Fibroblast of villous mesenchyme (primary cell): ENCODE results near the gene RPL10A. TPM values are rescaled to one million over a fixed set of nuclear protein-coding genes. Genes with fewer than 3 reads are reported as not detected.

Experiments
- DNase-seq: peaks from one replicate; pipeline ENCODE4 v3.0.0-alpha.2; 2010; ENCODE audit warnings: low read depth
- H3K4me3 ChIP-seq: 2 replicates; pipeline ENCODE4 v1.5.1; 2011; ENCODE audit warnings: low read depth, mild to moderate bottlenecking, low read length
- CTCF ChIP-seq: IDR thresholded peaks from 2 replicates; pipeline ENCODE4 v1.5.1; 2012; ENCODE audit warnings: low read depth, mild to moderate bottlenecking, low read length; ENCODE audit not compliant: insufficient read depth
- total RNA-seq: library from RNA; depleted of rRNA; stranded (reverse); fragments of >200 nt; gene quantifications from 2 replicates; pipeline ENCODE4 v1.2.3, GENCODE V29; 2012

Gene RPL10A
- total RNA-seq, 1 donor: 1,513 TPM

- DNase-seq: peak; percentile 82
- peak within 1 kb of the TSS; percentile 82 for H3K4me3 ChIP-seq
- no peak for TF ChIP-seq CTCF
These were observed 28.8 kb downstream of the RPL10A start, which contains the start of gene TEAD3 for GRCh38 chr6:35496841-35497570. TSS of gene TEAD3 (minus strand) at chr6:35497079.

DNA sequence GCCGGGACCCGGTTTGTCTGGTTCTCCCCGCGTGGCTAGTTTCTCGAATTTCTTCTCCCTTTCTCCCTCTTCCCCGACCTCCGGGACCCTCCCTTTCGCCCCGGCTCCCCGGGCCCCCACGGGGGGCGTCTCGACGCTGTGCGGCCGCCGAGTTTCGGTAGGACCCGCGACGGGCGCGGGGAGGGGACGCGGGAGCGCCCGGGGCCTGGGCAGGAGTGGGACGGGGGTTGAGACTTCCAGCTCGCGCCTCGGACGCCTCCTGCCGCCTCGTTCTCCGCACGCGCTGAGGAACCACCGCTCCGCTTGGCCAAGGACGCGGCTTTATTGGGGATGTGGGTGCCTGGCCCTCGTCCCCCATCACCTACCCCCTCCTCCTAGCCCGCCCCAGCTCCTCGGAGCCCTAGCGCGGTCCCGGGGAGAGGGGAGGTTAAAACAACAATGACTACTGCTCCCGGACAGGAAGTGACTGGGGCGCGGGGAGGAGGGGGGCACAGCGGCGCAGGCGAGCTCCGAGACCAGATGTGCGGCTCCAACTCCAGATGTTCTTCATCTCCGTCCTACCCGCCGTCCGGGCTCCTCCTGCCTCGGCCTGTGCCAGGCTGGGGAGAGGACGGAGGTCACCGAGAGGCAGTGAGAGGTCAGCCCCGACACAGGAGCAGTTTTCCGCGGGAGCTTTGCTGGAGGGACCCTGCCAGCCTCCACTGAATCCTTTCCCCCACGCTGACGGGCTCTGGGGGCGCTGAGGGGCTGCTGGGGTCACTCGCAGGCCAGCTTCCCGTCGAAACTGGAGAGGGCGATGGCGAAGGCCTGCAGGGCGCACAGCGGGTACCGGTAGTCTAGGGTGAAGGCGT lies 29.6 kb downstream of the RPL10A start:
- H3K4me3 ChIP-seq: peak overlapping the region; percentile 76
- TF ChIP-seq CTCF: no peak
- peak; percentile 94 for DNase-seq

DNA sequence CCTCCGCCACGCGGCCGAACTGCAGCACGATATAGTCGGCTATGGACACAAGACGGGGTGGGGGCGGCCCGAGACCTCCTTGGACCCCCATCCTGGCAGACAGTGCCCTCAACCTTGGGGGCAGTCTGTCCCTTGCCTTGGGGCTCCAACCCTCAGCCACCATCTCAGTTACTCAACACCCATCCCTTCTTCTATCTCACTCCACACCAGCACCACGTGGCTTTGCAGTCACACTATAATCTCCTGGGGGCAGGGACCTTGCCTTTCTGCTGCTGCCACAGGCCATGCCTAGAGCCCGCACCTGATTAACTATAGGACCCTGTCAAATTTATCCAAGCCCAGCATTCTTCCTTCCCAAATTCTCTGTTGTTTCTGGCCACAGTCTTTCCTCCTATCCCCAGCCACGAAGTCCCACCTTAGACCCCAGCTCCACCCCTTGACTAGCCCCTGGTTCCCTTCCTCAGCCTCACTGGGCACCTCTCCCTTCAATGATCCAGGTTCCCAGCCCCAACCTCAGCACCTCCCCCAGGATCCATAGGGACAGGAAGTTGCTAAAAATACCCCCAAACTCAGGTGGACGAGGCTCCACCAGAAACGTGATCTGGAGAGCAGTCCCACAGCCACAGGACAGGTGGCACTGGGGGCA lies 30.3 kb downstream of the RPL10A start:
- TF ChIP-seq CTCF: no peak
- peak overlapping the region; percentile 76 for H3K4me3 ChIP-seq
- DNase-seq: peak; percentile 27

DNA sequence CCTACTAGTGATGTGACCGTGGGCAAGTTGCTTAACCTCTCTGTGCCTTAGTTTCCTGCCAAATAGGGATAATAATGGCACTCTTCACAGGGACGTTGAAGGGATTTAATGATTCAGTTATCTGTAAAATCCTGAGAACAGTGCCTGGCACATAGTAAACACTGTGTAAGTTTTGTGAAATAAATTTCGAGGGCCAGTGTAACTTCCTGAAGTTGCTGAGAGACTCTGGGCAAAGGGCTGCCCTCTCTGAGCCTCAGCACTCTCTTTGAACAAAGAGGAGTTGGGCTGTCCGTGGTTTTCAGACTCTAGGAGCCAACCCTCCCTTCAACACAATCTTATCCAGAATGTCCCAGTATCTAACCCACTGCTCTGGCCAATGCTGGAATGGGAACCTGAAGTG lies 31.2 kb downstream of the RPL10A start:
- H3K4me3 ChIP-seq: no peak overlapping the region
- TF ChIP-seq CTCF: no peak
- DNase-seq: no peak

DNA sequence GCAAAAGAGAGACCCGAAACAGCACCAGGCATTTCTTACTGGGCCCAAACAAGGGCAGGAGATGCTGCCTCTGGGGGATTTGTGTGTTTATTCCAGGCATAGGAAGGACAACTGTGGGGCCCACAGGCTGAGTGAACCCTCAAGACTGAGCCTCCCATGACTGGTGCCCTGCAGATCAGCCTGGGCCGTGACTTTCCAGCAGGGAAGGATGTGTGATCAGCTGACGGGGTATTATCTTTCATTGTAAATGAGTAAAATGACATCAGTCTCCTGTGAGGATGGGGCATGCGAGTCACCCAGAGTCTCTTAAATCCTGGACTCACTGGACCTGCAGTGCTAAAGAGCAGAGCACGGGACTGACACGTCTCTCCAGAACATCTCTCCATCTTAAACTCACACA lies 32.6 kb downstream of the RPL10A start:
- DNase-seq: peak; percentile 70
- H3K4me3 ChIP-seq: no peak overlapping the region
- no peak for TF ChIP-seq CTCF

DNA sequence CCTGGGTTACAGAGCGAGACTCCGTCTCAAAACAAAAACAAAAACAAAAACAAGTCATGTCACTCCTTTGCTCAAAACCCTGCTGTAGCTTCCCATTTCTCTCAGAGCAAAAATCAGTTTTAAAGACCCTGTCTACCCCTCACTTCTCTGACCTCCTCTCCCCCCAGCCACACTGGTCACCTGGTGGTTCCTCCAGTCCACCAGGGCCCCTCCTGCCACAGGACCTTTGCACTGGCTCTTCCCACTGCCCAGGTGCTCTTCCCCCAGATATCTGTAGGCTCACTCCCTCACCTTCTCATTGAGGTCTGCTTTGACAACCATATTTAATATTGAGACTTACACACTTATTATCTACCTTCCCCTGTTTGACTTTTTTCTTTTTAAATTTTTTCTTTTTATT lies 33.6 kb downstream of the RPL10A start:
- no peak overlapping the region for H3K4me3 ChIP-seq
- no peak for DNase-seq
- TF ChIP-seq CTCF: no peak
